ENCODE results near the gene COPS6.

The COPS6 gene

GRCh38 chr7:100093925-100094486, 5.2 kb downstream of the COPS6 start:
- DNase-seq (ENCODE audit: insufficient read length) (no peak), FAIRE-seq (no peak)
- TF ChIP-seq POLR2AphosphoS5 (IDR thresholded peaks at IDR 0.05; ENCODE audit: low read depth, low read length): peak; percentile 60
- TF ChIP-seq TAF1 (IDR thresholded peaks at IDR 0.05; ENCODE audit: borderline replicate concordance, low read depth, low read length): no peak
- peak; percentile 64 for TF ChIP-seq POLR2A (IDR thresholded peaks at IDR 0.05; ENCODE audit: low read depth, low read length)

- FAIRE-seq (no peak), DNase-seq (ENCODE audit: insufficient read length) (no peak)
- TF ChIP-seq POLR2AphosphoS5 (IDR thresholded peaks at IDR 0.05; ENCODE audit: low read depth, low read length) (peak; percentile 12; the same call in 1 of the 2 replicates), POLR2A (IDR thresholded peaks at IDR 0.05; ENCODE audit: low read depth, low read length) (no peak)
Observed at GRCh38 chr7:100095289-100095688, 6.5 kb downstream of the COPS6 start.

DNA sequence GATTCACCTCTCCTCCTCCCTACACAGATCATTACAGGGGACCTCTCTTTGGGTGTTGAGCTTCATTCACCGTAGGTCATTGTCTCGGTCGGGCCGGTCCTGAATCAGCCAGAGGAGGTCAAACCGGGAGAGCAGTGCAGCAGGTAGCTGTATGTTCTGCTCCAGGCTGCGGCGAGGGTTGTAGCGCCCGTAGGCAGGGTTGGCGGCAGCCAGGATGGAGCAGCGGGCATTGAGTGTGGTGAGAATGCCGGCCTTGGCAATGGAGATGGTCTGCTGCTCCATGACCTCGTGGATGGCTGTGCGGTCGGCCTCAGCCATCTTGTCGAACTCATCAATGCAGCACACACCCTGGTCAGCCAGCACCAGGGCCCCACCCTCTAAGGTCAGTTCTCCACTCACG, 6.9 kb downstream of the COPS6 start:
- DNase-seq (ENCODE audit: insufficient read length) (no peak), FAIRE-seq (no peak)
- TF ChIP-seq TAF1 (IDR thresholded peaks at IDR 0.05; ENCODE audit: borderline replicate concordance, low read depth, low read length) (no peak), POLR2A (IDR thresholded peaks at IDR 0.05; ENCODE audit: low read depth, low read length) (no peak; the same call in 1 of the 2 replicates), POLR2AphosphoS5 (IDR thresholded peaks at IDR 0.05; ENCODE audit: low read depth, low read length) (no peak; the same call in 1 of the 2 replicates)

DNA sequence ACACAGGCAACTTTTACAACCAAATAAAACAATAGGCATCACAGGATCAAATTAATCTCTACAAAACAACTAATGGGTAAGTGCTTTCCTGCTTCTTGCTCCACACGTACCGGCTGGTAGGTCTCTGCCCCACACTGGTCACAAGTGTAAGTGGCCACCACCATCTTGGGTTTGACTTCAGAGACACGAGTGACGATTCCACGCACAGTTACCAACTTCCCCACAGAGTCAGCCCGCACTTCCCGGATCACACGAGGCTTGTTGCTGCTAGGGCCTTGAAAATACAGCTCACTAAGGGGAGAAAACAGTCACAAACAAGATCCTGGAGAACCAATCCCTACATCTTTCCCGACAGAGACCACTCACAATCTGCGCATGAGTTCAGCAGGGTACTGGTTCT, 10.1 kb downstream of the COPS6 start:
- 0 out of 2 replicates have a peak, but pooled peaks have one; percentile 8 for TF ChIP-seq POLR2A (IDR thresholded peaks at IDR 0.05; ENCODE audit: low read depth, low read length)
- no peak for TF ChIP-seq POLR2AphosphoS5 (IDR thresholded peaks at IDR 0.05; ENCODE audit: low read depth, low read length)
- FAIRE-seq (no peak), DNase-seq (ENCODE audit: insufficient read length) (no peak)

GRCh38 chr7:100099452-100099851, 10.7 kb downstream of the COPS6 start:
- TF ChIP-seq POLR2A (IDR thresholded peaks at IDR 0.05; ENCODE audit: low read depth, low read length) (no peak), POLR2AphosphoS5 (IDR thresholded peaks at IDR 0.05; ENCODE audit: low read depth, low read length) (no peak), TAF1 (IDR thresholded peaks at IDR 0.05; ENCODE audit: borderline replicate concordance, low read depth, low read length) (no peak)
- DNase-seq (ENCODE audit: insufficient read length): no peak
- FAIRE-seq: no peak

- FAIRE-seq: peak; percentile 79
- TF ChIP-seq TAF1 (IDR thresholded peaks at IDR 0.05; ENCODE audit: borderline replicate concordance, low read depth, low read length): 0 out of 2 replicates have a peak, but pooled peaks have one; percentile 47
- TF ChIP-seq POLR2AphosphoS5 (IDR thresholded peaks at IDR 0.05; ENCODE audit: low read depth, low read length): no peak
- TF ChIP-seq POLR2A (IDR thresholded peaks at IDR 0.05; ENCODE audit: low read depth, low read length): peak; percentile 43
Observed at GRCh38 chr7:100100420-100101015, 11.7 kb downstream of the COPS6 start.

GRCh38 chr7:100101016-100101862, 12.5 kb downstream of the COPS6 start, which contains the start of the genes AP4M1 and MCM7:
Gene AP4M1 (plus strand): TSS chr7:100101643. CDS start chr7:100101715, 72 bp downstream.
Gene MCM7 (minus strand): TSS chr7:100101397. CDS start chr7:100101294, 103 bp downstream.
- peak; percentile 78 for TF ChIP-seq POLR2A (IDR thresholded peaks at IDR 0.05; ENCODE audit: low read depth, low read length)
- peak; percentile 78 for TF ChIP-seq POLR2AphosphoS5 (IDR thresholded peaks at IDR 0.05; ENCODE audit: low read depth, low read length)
- peak; percentile 58; the same call in 1 of the 2 replicates for TF ChIP-seq TAF1 (IDR thresholded peaks at IDR 0.05; ENCODE audit: borderline replicate concordance, low read depth, low read length)
- FAIRE-seq (peak; percentile 96), DNase-seq (ENCODE audit: insufficient read length) (peak; percentile 99)

More at GRCh38 chr7:100100420-100101015, 11.7 kb downstream of the COPS6 start:
- peak; percentile 96 for DNase-seq (ENCODE audit: insufficient read length)

GRCh38 chr7:100102950-100103840, 14.4 kb downstream of the COPS6 start:
- TF ChIP-seq POLR2AphosphoS5 (IDR thresholded peaks at IDR 0.05; ENCODE audit: low read depth, low read length): no peak
- no peak for TF ChIP-seq POLR2A (IDR thresholded peaks at IDR 0.05; ENCODE audit: low read depth, low read length)
- no peak for TF ChIP-seq TAF1 (IDR thresholded peaks at IDR 0.05; ENCODE audit: borderline replicate concordance, low read depth, low read length)
- FAIRE-seq: no peak

GRCh38 chr7:100105534-100105933, 16.8 kb downstream of the COPS6 start:
- FAIRE-seq: no peak
- TF ChIP-seq POLR2AphosphoS5 (IDR thresholded peaks at IDR 0.05; ENCODE audit: low read depth, low read length): no peak
- TF ChIP-seq POLR2A (IDR thresholded peaks at IDR 0.05; ENCODE audit: low read depth, low read length): no peak
- TF ChIP-seq TAF1 (IDR thresholded peaks at IDR 0.05; ENCODE audit: borderline replicate concordance, low read depth, low read length): no peak
- DNase-seq (ENCODE audit: insufficient read length): no peak

More at GRCh38 chr7:100102950-100103840, 14.4 kb downstream of the COPS6 start:
- DNase-seq (ENCODE audit: insufficient read length): no peak

DNA sequence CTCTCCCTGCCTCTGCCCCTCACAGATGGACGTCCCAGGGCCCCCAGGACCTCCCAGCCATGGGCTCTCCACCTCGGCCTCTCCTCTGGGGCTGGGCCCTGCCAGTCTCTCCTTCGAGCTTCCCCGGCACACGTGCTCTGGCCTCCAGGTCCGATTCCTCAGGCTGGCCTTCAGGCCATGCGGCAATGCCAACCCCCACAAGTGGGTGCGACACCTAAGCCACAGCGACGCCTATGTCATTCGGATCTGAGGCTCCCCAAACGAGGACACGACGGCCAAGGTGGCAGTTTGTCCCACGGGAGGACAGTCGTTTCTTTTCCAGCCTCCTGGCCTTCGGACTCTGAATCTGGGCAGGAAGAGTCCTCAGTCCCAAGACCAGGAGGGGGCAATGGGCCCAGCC, 17.9 kb downstream of the COPS6 start:
- TF ChIP-seq TAF1 (IDR thresholded peaks at IDR 0.05; ENCODE audit: borderline replicate concordance, low read depth, low read length): no peak
- TF ChIP-seq POLR2AphosphoS5 (IDR thresholded peaks at IDR 0.05; ENCODE audit: low read depth, low read length): no peak
- no peak for TF ChIP-seq POLR2A (IDR thresholded peaks at IDR 0.05; ENCODE audit: low read depth, low read length)
- no peak for FAIRE-seq
- DNase-seq (ENCODE audit: insufficient read length): no peak

All from GM12892 (cell line).